Mucosa of rectum (tissue), 2 donors: Measurements from ENCODE around the gene CEP72.

Source experiments
- H3K27ac ChIP-seq, 2 donors: one replicate each; pipeline ENCODE4 v1.7.0; 2013; ENCODE audit warnings: inconsistent platforms in 2 of 2, low read depth in 2 of 2, low read length in 2 of 2
- H3K27me3 ChIP-seq, 2 donors: one replicate each; pipeline ENCODE4 v1.7.0; 2013; ENCODE audit warnings: low read length in 2 of 2; ENCODE audit not compliant: control insufficient read depth in 2 of 2, insufficient read depth in 2 of 2
- H3K36me3 ChIP-seq, 2 donors: one replicate each; pipeline ENCODE4 v1.7.0; 2013; ENCODE audit warnings: low read length in 2 of 2; ENCODE audit not compliant: control insufficient read depth in 2 of 2, insufficient read depth in 2 of 2
- H3K4me1 ChIP-seq, 2 donors: one replicate each; pipeline ENCODE4 v1.7.0; 2013; ENCODE audit warnings: low read length in 2 of 2, mild to moderate bottlenecking in 1 of 2; ENCODE audit not compliant: control insufficient read depth in 2 of 2, insufficient read depth in 2 of 2
- H3K4me3 ChIP-seq, 2 donors: one replicate each; pipeline ENCODE4 v1.7.0; 2013; ENCODE audit warnings: low read length in 2 of 2
- H3K9ac ChIP-seq, 2 donors: one replicate each; pipeline ENCODE4 v1.7.0; 2013; ENCODE audit warnings: low read length in 2 of 2, low read depth in 1 of 2, mild to moderate bottlenecking in 1 of 2
- H3K9me3 ChIP-seq, 2 donors: one replicate each; pipeline ENCODE4 v1.7.0; 2013; ENCODE audit warnings: low read length in 2 of 2; ENCODE audit not compliant: control insufficient read depth in 2 of 2
- donor health status: healthy.
- donor health status: Normal muscosa, but diverticular disease.

CEP72 gene

DNA sequence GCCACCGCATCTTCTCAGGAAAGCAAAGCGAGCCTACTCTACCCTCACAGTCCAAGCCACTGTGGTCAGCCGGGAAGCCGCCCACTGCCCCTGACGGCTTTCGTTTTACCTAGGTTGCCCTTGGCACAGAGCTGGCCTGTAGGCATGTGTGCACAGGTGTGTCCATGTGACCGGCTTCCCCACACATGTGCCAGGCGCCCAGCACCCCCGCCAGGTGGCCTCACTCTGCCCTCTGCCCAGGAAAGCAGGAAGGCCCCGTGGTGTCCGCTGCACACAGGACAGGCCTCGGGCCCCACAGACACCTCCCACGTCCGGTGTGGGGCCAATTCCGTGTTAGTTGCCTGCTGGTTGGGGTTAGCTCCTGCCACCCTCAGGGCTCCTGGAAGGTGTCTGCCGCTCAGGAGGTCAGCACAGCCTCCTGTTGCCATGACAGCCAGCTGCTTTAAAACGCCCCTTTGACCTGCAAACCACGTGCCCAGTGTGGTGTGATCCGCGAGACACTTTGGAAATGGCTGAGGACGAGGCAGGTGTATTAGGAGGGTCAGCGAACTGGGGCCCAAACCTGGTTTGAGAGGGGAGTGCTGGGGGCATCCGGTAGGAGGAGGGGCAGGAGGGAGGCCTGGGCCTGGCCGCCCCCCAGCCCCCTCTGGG is 52.3 kb downstream of the CEP72 start:
- Histone ChIP-seq H3K36me3 (peaks cover 5 to 12% of the 10 kb centered on the region in 2 donors), H3K27me3 (no peaks in the 10 kb centered on the region), H3K9ac (peak overlapping the region; percentile 24 to 28), H3K9me3 (no peaks in the 10 kb centered on the region), H3K4me1 (peaks cover 17 to 21% of the 10 kb centered on the region in 2 donors), H3K27ac (peak overlapping the region; percentile 34 to 58), H3K4me3 (peak overlapping the region in 1 of 2 donors; percentile 37)

DNA sequence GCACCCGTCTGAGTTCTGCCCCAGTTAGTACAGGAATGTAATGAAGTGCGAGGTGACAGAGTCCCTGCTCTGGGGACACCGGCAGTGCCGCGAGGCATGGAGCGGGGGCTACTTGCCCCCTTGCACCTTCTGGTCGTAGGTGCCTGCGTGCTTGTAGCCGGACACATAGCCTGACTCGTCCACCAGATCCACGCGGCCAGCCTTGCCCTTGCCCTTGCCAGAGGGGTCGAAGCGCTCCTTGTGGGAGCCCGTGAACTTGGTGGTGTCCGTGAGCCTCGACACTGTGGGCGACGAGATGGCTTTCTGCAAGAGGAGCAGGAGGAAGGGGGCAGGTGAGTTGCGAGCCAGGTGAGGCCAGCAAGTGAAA is 52.8 kb downstream of the CEP72 start:
- H3K9ac ChIP-seq, result no peak overlapping the region
- peaks cover 5 to 8% of the 10 kb centered on the region in 2 donors for H3K36me3 ChIP-seq
- no peaks in the 10 kb centered on the region for H3K9me3 ChIP-seq
- no peaks in the 10 kb centered on the region for H3K27me3 ChIP-seq
- no peak overlapping the region for H3K27ac ChIP-seq
- H3K4me1 ChIP-seq, result peaks cover 17 to 21% of the 10 kb centered on the region in 2 donors
- H3K4me3 ChIP-seq, result no peak overlapping the region

DNA sequence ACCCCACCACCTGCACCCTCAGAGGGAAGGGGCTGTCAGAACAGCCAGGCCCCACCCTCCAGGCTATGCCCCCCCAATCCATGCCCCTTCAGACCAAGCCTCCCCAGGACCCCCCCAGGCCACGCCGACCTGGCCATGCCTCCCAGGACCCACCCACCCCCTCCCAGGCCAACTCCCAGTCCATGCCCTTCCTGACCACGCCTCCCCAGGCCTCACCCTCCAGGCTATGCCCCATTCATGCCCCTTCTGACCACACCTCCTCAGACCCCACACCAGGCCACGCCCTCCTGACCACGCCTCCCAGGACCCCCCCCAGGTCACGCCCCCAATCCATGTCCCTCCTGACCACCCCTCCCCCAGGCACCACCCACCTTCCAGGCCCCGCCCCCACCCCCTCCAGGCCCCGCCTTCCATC is 53.4 kb downstream of the CEP72 start:
- H3K9ac ChIP-seq, result no peak overlapping the region
- H3K27ac ChIP-seq, result no peak overlapping the region
- H3K4me1 ChIP-seq, result peaks cover 17 to 21% of the 10 kb centered on the region in 2 donors
- H3K36me3 ChIP-seq, result peaks cover 5 to 8% of the 10 kb centered on the region in 2 donors
- no peaks in the 10 kb centered on the region for H3K27me3 ChIP-seq
- H3K9me3 ChIP-seq, result no peaks in the 10 kb centered on the region
- H3K4me3 ChIP-seq, result no peak overlapping the region

GRCh38 chr5:665956-666711 is 54.0 kb downstream of the CEP72 start:
- Histone ChIP-seq H3K9ac (no peak overlapping the region), H3K27me3 (no peaks in the 10 kb centered on the region), H3K4me1 (peaks cover 17 to 21% of the 10 kb centered on the region in 2 donors), H3K36me3 (peaks cover 5 to 6% of the 10 kb centered on the region in 2 donors), H3K27ac (no peak overlapping the region), H3K9me3 (no peaks in the 10 kb centered on the region), H3K4me3 (no peak overlapping the region)

GRCh38 chr5:666816-667498 is 54.8 kb downstream of the CEP72 start:
- Histone ChIP-seq H3K27ac (no peak overlapping the region), H3K27me3 (no peaks in the 10 kb centered on the region), H3K4me1 (peaks cover 21 to 29% of the 10 kb centered on the region in 2 donors), H3K9me3 (no peaks in the 10 kb centered on the region), H3K9ac (no peak overlapping the region), H3K36me3 (peaks cover 4 to 5% of the 10 kb centered on the region in 2 donors), H3K4me3 (no peak overlapping the region)

DNA sequence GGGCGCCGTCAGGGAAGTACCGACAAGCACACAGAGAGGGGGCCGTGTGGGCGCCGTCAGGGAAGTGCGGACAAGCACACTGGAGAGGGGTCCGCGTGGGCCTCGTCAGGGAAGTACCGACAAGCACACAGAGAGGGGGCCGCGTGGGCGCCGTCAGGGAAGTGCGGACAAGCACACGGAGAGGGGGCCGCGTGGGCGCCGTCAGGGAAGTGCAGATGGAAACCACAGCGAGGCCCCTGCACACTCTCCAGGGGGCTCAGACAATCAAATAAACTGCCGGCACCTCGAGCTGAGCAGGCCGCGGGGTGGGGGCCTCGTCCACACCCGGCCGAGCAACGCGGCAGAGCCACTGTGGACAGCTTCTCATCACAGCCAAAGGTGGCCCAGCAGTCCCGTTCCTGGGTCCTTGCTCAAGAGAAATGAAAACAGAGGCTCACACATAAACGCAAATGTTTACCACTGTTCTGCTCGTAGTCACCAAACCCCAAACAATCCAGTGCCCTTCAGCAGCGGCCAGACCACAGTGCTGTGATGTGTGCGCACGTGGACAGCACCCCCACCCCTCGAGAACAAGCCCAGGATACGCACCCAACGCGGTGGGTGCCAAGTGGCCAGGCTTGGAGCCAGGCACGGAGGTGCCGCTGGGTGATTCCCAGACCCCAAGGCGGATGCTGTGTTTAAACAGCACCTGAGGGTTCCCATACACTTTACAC is 56.3 kb downstream of the CEP72 start:
- Histone ChIP-seq H3K9me3 (no peaks in the 10 kb centered on the region), H3K36me3 (peaks cover 4 to 5% of the 10 kb centered on the region in 2 donors), H3K27me3 (no peaks in the 10 kb centered on the region), H3K4me3 (no peak overlapping the region), H3K27ac (no peak overlapping the region), H3K9ac (no peak overlapping the region), H3K4me1 (peaks cover 32 to 41% of the 10 kb centered on the region in 2 donors)

DNA sequence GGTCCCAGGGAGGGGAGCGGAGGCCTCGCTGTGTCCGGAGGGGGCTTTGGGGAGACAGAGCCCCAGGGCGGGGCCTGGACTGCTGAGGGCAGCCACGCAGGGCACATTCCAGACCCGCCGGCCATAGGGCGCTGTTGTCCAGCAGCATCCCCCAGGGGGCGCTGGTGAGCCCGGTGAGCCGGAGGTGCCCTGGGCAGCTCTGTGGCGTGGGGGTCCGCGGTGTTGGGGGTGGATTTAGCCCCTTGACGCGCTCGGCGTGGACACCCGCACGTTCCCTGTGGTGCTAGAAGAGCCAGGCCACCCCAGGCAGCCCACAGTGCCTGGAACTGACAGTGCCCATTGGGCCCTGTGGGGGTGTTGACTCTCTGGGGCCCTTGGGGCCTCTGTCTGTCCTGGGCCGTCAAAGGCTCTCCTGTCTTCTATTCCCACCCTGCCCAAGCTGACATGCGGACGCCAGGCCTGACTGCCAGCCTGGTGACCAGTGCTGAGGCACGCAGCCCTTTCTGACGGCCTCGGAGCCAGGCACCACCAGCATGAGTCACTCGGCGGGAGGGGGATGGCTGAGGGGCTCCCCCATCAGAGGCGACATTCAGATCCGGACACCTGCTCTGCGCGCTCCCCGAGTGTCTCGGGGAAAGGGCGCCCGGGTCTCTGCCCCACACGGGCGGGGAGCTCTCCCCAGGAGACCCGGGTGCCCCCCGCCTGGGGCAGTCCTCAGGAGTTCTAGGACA is 57.1 kb downstream of the CEP72 start:
- H3K4me3 ChIP-seq, result no peak overlapping the region
- H3K27me3 ChIP-seq, result no peaks in the 10 kb centered on the region
- H3K4me1 ChIP-seq, result peaks cover 29 to 37% of the 10 kb centered on the region in 2 donors
- H3K36me3 ChIP-seq, result peaks cover 0 to 5% of the 10 kb centered on the region in 2 donors
- H3K27ac ChIP-seq, result no peak overlapping the region
- no peaks in the 10 kb centered on the region for H3K9me3 ChIP-seq
- H3K9ac ChIP-seq, result no peak overlapping the region

DNA sequence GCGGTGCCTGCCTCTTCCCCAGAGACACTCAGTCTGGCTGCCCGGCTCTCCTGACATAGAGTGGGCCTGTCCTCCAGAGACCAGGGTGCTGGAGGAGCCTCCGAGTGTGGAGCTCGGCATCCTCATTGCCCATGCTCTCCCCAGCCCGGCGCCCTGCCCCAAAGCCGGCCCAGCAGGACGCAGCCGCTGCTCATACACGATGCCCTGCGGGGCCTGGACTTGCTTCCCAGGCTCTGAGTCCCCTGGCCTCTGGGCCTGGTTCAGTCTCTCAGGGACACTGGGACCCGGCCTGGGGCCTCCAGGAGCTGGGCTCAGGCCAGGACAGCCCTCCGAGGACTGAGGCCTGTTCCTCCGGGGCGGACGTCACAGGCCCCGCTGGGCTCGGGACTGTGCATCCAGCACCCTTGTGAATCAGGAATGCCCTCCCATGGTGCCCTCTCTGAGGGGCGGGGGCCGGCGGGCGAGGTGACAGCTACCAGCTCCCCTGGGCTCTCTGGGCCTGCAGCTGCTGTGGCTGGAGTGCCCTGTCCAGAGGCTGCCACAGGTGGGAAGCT is 57.8 kb downstream of the CEP72 start:
- Histone ChIP-seq H3K9me3 (no peaks in the 10 kb centered on the region), H3K36me3 (peaks cover 0 to 3% of the 10 kb centered on the region in 2 donors), H3K4me3 (no peak overlapping the region), H3K4me1 (peaks cover 23 to 30% of the 10 kb centered on the region in 2 donors), H3K27me3 (no peaks in the 10 kb centered on the region), H3K9ac (no peak overlapping the region), H3K27ac (no peak overlapping the region)
